Tibial artery (tissue), 4 donors: Measurements from ENCODE around the gene CSRNP3.

ENCODE experiments used
- DNase-seq, 2 donors: peaks; one replicate each; pipeline ENCODE4 v3.0.0-alpha.2; 2019
- H3K27ac ChIP-seq, 2 donors: fragments of 200-600 bp; sonication (generic) in 1 of 2; 1 replicate in 1 of 2; 2 replicates in 1 of 2; pipeline ENCODE4 v1.5.1; 2018 to 2019; ENCODE audit warnings: mild to moderate bottlenecking in 1 of 2
- H3K27me3 ChIP-seq, 2 donors: fragments of 200-600 bp; sonication (generic) in 1 of 2; one replicate each; pipeline versions ENCODE4 v1.5.1 to v1.6.0; 2016 to 2019
- H3K36me3 ChIP-seq, 3 donors: fragments of 200-600 bp; sonication (generic) in 2 of 3; one replicate each; pipeline ENCODE4 v1.5.1; 2016 to 2019; ENCODE audit warnings: mild to moderate bottlenecking in 2 of 3
- H3K4me1 ChIP-seq, 4 donors: fragments of 200-600 bp; sonication (generic) in 2 of 4; 1 replicate in 3 of 4; 2 replicates in 1 of 4; pipeline ENCODE4 v1.5.1; 2016 to 2019
- H3K4me3 ChIP-seq, 2 donors: fragments of 200-600 bp; sonication (generic) in 1 of 2; 1 replicate in 1 of 2; 2 replicates in 1 of 2; pipeline ENCODE4 v1.5.1; 2018 to 2019; ENCODE audit warnings: mild to moderate bottlenecking in 2 of 2
- H3K9me3 ChIP-seq, 3 donors: fragments of 200-600 bp; sonication (generic) in 1 of 3; one replicate each; pipeline ENCODE4 v1.5.1; 2016 to 2019
- intact Hi-C: fragments of 100-400 bp; cut with DNase I; formaldehyde crosslinking; loops from one replicate; pipeline ENCODE4 v1.15.0; 2023; ENCODE audit warnings: low total_unique reads
- TF ChIP-seq, protein P1 (sequence below), 2 experiments: fragments of 200-600 bp in 1 of 2; fragments of 450-650 bp in 1 of 2; IDR thresholded peaks; one replicate each; pipeline ENCODE4 v1.5.1; 2017 to 2019; ENCODE audit warnings: antibody characterized with exemption in 2 of 2, mild to moderate bottlenecking in 1 of 2, moderate library complexity in 1 of 2

CSRNP3 gene

DNA sequence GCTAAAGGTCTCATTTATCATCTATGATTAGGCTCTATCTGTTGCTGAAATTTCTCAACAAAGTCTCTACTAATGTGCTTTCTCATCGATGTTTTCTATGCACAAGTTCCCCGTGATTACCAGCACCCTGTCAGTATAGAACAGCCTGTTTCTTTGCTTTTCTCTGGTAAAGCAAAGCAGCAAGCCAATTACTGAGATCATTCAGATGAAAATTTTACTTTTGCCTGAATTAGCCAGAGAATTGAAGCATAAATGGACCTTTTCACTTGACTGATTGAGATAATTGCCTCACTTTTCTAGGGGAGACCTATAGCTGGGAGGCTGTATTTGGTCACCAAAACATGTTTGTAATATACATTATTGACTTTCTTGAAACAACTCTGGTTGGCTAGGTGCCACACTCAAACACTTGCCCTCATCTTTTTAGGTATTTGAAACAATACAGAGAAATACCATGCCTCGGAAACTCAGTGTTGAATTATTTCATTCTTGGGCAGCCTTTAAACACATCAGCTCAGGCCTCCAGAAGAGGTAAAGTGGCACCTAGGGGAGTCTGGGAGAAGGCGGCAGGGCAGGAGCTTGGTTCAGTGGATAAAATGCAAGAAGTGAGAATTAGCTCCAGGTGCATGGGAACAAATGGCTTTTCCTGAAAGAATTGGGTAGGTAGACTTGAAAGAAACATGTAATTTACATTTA, 228.4 kb downstream of the CSRNP3 start:
- Histone ChIP-seq H3K4me1 (peaks cover 0 to 5% (median 4%) of the 10 kb centered on the region in 4 donors), H3K4me3 (no peak overlapping the region), H3K9me3 (no peaks in the 10 kb centered on the region), H3K27ac (no peak overlapping the region), H3K36me3 (no peaks in the 10 kb centered on the region), H3K27me3 (no peaks in the 10 kb centered on the region)
- intact Hi-C loops = no loop called here
- TF ChIP-seq, protein P1, sequence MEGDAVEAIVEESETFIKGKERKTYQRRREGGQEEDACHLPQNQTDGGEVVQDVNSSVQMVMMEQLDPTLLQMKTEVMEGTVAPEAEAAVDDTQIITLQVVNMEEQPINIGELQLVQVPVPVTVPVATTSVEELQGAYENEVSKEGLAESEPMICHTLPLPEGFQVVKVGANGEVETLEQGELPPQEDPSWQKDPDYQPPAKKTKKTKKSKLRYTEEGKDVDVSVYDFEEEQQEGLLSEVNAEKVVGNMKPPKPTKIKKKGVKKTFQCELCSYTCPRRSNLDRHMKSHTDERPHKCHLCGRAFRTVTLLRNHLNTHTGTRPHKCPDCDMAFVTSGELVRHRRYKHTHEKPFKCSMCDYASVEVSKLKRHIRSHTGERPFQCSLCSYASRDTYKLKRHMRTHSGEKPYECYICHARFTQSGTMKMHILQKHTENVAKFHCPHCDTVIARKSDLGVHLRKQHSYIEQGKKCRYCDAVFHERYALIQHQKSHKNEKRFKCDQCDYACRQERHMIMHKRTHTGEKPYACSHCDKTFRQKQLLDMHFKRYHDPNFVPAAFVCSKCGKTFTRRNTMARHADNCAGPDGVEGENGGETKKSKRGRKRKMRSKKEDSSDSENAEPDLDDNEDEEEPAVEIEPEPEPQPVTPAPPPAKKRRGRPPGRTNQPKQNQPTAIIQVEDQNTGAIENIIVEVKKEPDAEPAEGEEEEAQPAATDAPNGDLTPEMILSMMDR (IDR thresholded peaks at IDR 0.05) = no peak
- DNase-seq = no peak

DNA sequence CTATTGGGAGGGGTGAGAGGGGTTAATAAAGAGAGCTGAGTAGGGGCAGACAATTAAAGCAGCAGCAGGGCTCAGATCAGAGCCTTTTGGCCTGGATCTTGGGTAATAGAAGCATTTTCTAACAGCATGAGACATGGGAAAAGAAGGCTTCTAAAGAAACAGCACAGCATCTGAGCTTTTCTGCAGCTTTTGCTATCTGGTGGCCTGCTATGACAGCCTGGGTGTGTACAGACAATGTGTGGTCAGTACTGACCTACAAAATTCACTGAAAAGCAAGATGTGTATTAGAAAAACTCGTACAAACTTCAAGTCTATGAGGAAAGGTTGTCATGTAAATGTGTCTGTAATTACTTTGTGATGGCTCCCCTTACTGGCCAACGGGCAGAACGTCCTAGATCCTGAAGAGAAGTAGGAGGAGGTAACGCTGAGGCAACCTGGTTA, 229.0 kb downstream of the CSRNP3 start:
- Histone ChIP-seq H3K27me3 (no peaks in the 10 kb centered on the region), H3K36me3 (no peaks in the 10 kb centered on the region), H3K9me3 (no peaks in the 10 kb centered on the region), H3K4me3 (no peak overlapping the region), H3K27ac (no peak overlapping the region), H3K4me1 (peaks cover 0 to 5% (median 4%) of the 10 kb centered on the region in 4 donors)
- intact Hi-C loops = no loop called here
- peak in 1 of 2 donors; percentile 32 for DNase-seq
- TF ChIP-seq, protein P1 (IDR thresholded peaks at IDR 0.05) = peak; percentile 53 to 59

DNA sequence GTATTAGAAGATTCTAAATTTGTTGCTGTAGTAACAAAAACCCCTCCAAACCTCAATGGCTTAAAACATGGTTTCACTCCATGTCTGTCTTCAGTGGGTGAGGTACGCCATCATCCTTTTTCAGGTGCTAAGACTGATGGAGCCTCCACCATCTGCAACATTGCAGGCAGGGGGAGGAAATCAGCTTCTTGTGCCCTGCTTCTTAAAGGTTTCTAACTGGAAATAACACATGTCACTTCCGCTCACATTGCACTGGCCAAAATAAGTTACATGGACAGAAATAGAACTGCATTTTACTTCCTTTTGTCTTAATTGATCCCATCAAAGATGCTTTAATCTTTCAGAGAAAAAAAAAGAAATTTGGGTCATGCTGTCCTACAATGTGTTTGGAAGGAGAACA, 230.4 kb downstream of the CSRNP3 start:
- H3K4me1 ChIP-seq = peaks cover 0 to 5% (median 4%) of the 10 kb centered on the region in 4 donors
- no peaks in the 10 kb centered on the region for H3K9me3 ChIP-seq
- DNase-seq = no peak
- TF ChIP-seq, protein P1 (IDR thresholded peaks at IDR 0.05) = no peak
- intact Hi-C loops = loop anchor here (5.0 kb wide), 1 partner anchor 298 kb away; no protein-coding TSS in a partner anchor
- H3K36me3 ChIP-seq = no peaks in the 10 kb centered on the region
- no peak overlapping the region for H3K4me3 ChIP-seq
- H3K27ac ChIP-seq = no peak overlapping the region
- H3K27me3 ChIP-seq = no peaks in the 10 kb centered on the region

DNA sequence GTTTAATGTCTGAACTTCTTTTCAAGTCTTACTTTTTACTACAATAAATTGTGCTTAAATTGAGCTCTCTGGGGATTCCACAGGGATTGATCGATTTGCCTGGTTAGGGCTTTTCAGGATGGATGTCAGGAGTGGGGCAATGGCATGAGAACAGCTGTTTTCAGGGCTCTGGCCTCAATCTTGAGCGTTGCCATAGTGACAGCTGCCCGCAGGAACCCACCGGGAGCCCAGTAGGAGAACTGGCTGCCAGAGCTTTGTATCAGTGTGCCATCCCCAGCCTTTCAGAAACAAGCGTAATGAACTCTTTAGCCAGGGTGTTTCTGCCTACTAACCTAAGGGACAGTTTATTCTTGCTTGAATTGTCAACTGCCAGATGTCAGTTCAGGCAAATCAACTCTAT, 231.0 kb downstream of the CSRNP3 start:
- intact Hi-C loops = loop anchor here (5.0 kb wide), 1 partner anchor 298 kb away; no protein-coding TSS in a partner anchor
- no peaks in the 10 kb centered on the region for H3K27me3 ChIP-seq
- TF ChIP-seq, protein P1 (IDR thresholded peaks at IDR 0.05) = no peak
- no peaks in the 10 kb centered on the region for H3K9me3 ChIP-seq
- DNase-seq = no peak
- H3K36me3 ChIP-seq = no peaks in the 10 kb centered on the region
- H3K4me1 ChIP-seq = peaks cover 0 to 5% (median 4%) of the 10 kb centered on the region in 4 donors
- H3K27ac ChIP-seq = no peak overlapping the region
- no peak overlapping the region for H3K4me3 ChIP-seq

DNA sequence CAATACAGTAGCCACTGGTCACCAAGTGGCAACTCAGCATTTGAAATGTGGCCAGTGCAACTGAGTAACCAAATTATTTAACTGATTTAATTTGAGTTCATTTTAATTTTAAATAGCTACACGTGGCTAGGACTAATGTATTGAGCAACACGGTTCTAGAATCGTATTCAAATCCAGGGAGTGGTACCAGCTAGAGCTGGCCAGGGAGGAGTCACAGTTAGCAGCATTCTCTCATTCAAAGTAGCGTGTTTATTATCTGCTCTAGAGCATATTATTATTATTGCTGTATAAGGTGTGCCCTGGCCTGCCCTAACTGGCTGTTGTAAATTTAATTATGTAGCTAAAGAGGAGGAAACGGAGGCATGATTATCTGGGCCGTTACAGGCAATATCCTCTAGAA, 231.6 kb downstream of the CSRNP3 start:
- no peak for DNase-seq
- TF ChIP-seq, protein P1 (IDR thresholded peaks at IDR 0.05) = no peak
- no peaks in the 10 kb centered on the region for H3K36me3 ChIP-seq
- no peaks in the 10 kb centered on the region for H3K9me3 ChIP-seq
- no peak overlapping the region for H3K27ac ChIP-seq
- no peak overlapping the region for H3K4me3 ChIP-seq
- H3K27me3 ChIP-seq = no peaks in the 10 kb centered on the region
- intact Hi-C loops = loop anchor here (5.0 kb wide), 1 partner anchor 299 kb away; no protein-coding TSS in a partner anchor
- peaks cover 0 to 5% (median 4%) of the 10 kb centered on the region in 4 donors for H3K4me1 ChIP-seq
